Panc1 (cell line): ENCODE measurements around the gene XYLT1.

ENCODE experiments used
- POLR2AphosphoS5 ChIP-seq: IDR thresholded peaks from 2 replicates; pipeline ENCODE4 v1.6.1; 2012; ENCODE audit warnings: mild to moderate bottlenecking, low read depth, low read length, moderate library complexity
- SIN3A ChIP-seq: IDR thresholded peaks from 2 replicates; pipeline ENCODE4 v1.6.1; 2012; ENCODE audit warnings: low read depth, mild to moderate bottlenecking, low read length, moderate library complexity, borderline replicate concordance; ENCODE audit not compliant: insufficient read depth
- TCF7L2 ChIP-seq: IDR thresholded peaks from 2 replicates; pipeline ENCODE4 v1.6.1; 2011; ENCODE audit warnings: mild to moderate bottlenecking, low read depth, low read length, inconsistent platforms
- TF ChIP-seq, protein P1 (sequence below): fragments of 450-650 bp; IDR thresholded peaks from 2 replicates; pipeline ENCODE4 v1.5.1; 2017; ENCODE audit warnings: mild to moderate bottlenecking
- TF ChIP-seq, protein P2 (sequence below), 2 experiments: IDR thresholded peaks; 2 replicates each; pipeline ENCODE4 v1.6.1; 2011 to 2012; ENCODE audit warnings: low read depth in 2 of 2, control low read depth in 1 of 2, low read length in 1 of 2, mild to moderate bottlenecking in 1 of 2, moderate library complexity in 1 of 2; ENCODE audit not compliant: insufficient read depth in 1 of 2

DNA sequence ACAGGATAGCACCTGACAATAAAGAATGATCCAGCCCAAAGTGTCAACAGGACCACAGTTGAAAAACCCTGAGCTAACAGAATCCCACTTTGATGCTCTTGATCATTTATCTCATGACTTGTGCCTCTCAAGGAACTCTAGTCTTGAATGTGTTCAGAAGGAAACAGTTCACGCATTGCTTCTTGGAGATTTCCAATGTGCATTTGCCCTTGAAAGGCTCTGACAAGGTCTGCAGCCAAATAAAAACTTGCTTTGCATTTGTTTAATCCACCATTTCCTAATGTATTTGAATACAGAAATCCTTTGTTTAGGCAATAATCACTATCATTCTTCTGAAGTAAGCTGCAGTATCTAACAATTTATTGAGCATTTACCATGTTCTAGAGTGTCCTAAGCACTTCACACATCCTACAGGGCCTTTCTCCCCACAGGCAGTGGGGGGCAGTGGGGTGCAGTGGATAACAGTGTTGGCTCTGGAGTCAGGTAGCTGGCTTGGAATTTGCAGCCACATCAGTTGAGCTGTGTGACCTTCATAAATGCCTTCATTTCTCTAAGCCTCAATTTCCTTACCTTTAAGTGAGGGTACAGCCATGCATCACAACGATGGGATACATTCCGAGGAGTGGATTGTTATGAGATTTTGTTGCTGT lies 239.7 kb downstream of the XYLT1 start:
- TF ChIP-seq, protein P1, sequence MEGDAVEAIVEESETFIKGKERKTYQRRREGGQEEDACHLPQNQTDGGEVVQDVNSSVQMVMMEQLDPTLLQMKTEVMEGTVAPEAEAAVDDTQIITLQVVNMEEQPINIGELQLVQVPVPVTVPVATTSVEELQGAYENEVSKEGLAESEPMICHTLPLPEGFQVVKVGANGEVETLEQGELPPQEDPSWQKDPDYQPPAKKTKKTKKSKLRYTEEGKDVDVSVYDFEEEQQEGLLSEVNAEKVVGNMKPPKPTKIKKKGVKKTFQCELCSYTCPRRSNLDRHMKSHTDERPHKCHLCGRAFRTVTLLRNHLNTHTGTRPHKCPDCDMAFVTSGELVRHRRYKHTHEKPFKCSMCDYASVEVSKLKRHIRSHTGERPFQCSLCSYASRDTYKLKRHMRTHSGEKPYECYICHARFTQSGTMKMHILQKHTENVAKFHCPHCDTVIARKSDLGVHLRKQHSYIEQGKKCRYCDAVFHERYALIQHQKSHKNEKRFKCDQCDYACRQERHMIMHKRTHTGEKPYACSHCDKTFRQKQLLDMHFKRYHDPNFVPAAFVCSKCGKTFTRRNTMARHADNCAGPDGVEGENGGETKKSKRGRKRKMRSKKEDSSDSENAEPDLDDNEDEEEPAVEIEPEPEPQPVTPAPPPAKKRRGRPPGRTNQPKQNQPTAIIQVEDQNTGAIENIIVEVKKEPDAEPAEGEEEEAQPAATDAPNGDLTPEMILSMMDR = no peak
- TF ChIP-seq POLR2AphosphoS5 (no peak), SIN3A (no peak), TCF7L2 (no peak)
- TF ChIP-seq, protein P2, sequence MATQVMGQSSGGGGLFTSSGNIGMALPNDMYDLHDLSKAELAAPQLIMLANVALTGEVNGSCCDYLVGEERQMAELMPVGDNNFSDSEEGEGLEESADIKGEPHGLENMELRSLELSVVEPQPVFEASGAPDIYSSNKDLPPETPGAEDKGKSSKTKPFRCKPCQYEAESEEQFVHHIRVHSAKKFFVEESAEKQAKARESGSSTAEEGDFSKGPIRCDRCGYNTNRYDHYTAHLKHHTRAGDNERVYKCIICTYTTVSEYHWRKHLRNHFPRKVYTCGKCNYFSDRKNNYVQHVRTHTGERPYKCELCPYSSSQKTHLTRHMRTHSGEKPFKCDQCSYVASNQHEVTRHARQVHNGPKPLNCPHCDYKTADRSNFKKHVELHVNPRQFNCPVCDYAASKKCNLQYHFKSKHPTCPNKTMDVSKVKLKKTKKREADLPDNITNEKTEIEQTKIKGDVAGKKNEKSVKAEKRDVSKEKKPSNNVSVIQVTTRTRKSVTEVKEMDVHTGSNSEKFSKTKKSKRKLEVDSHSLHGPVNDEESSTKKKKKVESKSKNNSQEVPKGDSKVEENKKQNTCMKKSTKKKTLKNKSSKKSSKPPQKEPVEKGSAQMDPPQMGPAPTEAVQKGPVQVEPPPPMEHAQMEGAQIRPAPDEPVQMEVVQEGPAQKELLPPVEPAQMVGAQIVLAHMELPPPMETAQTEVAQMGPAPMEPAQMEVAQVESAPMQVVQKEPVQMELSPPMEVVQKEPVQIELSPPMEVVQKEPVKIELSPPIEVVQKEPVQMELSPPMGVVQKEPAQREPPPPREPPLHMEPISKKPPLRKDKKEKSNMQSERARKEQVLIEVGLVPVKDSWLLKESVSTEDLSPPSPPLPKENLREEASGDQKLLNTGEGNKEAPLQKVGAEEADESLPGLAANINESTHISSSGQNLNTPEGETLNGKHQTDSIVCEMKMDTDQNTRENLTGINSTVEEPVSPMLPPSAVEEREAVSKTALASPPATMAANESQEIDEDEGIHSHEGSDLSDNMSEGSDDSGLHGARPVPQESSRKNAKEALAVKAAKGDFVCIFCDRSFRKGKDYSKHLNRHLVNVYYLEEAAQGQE (IDR thresholded peaks at IDR 0.05; ENCODE audit: insufficient read depth in 1 of 2, low read depth in 2 of 2, low read length in 1 of 2) = no peak
